Adipocyte (in vitro differentiated cells): ENCODE results near the gene CCDC160.
A peak's percentile ranks its signal among the peaks of the same experiment; 100 is the strongest.
"Not testable (repeated sequence)": the region's sequence is repeated elsewhere in the genome, so short reads cannot be mapped to it uniquely, and the experiment has no call there.

Experiments used
- DNase-seq: peaks from one replicate; pipeline ENCODE4 v3.0.0-alpha.2; 2015; ENCODE audit warnings: low read depth
- H3K27me3 ChIP-seq: replicated peaks from 2 replicates; pipeline ENCODE4 v1.7.0; 2013; ENCODE audit warnings: mild to moderate bottlenecking, low read length, moderate library complexity; ENCODE audit not compliant: control insufficient read depth, insufficient read depth
- H3K36me3 ChIP-seq: 2 replicates; pipeline ENCODE4 v1.7.0; 2013; ENCODE audit warnings: low read length, mild to moderate bottlenecking, moderate library complexity; ENCODE audit not compliant: control insufficient read depth, insufficient read depth, severe bottlenecking
- H3K4me1 ChIP-seq: 2 replicates; pipeline ENCODE4 v1.7.0; 2013; ENCODE audit warnings: mild to moderate bottlenecking, low read length, moderate library complexity; ENCODE audit not compliant: control insufficient read depth, insufficient read depth
- H3K4me3 ChIP-seq: 2 replicates; pipeline ENCODE4 v1.7.0; 2013; ENCODE audit warnings: mild to moderate bottlenecking, low read length, moderate library complexity
- H3K9ac ChIP-seq: 2 replicates; pipeline ENCODE4 v1.7.0; 2013; ENCODE audit warnings: mild to moderate bottlenecking, low read length, moderate library complexity
- H3K9me3 ChIP-seq: 2 replicates; pipeline ENCODE4 v1.7.0; 2013; ENCODE audit warnings: mild to moderate bottlenecking, low read length, moderate library complexity; ENCODE audit not compliant: control insufficient read depth

The CCDC160 gene

DNA sequence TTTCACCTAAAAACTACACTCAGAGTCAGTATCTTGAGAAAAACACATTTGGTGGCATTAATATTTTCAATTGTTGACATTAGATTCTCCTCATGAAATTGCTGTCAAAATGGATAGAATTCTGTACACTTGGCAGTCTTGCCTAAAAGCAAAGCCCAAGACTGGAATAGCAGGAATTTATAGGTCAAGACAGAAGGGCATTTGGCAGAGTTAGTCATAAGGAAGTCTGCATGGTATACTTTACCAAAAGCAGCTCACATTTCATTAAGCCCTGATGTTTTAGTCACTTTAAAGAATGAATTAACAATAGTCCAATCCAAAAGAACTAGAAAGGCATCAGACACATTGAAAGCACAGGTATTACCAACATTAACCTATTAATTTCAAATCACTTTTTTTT, 7.1 kb downstream of the CCDC160 start:
- H3K9me3 ChIP-seq = no peaks in the 10 kb centered on the region
- H3K36me3 ChIP-seq = no peaks in the 10 kb centered on the region
- H3K4me3 ChIP-seq = no peak overlapping the region
- peak; percentile 51 for DNase-seq
- no peak overlapping the region for H3K9ac ChIP-seq
- H3K27me3 ChIP-seq = peaks cover 17% of the 10 kb centered on the region
- H3K4me1 ChIP-seq = peaks cover 7% of the 10 kb centered on the region

DNA sequence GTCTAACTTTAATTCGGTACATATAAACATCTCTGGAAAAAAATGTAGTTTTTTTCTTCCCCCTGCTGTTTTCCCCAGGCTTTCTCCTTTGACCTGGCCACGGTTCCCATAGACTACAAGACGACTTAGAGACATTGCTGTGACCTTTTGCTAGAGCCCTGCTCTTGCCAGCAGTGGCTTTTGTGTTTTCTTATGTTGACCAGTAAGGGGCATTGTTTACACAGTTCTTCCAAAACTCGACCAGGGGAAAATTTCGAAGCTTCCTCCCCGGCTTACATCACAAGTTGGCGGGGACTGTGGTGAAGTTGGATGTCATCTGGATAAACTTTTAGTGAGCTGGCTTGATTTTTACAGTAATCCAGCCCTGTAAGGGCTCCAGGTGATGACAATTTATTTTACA, 9.3 kb downstream of the CCDC160 start:
- DNase-seq = no peak
- H3K4me1 ChIP-seq = peaks cover 7% of the 10 kb centered on the region

DNA sequence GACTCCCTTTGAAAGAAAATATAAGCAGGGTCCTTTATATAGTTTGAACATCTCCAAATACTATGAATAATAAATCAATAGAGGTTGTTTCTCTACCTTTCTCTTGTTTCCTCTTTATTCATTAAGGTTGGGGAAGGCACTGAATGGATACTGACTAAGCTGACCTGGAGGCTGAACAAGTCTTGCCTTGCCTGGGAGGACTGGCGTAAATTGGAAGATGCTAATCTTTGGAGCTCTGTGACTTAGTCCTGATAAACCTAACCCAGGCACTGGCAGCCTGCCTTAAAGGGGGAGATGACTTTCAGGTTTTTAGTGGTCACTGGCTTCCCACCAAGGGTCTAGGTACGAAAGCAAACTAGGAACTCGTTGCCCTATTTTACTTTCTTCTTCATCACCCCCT, 10.5 kb downstream of the CCDC160 start:
- no peak overlapping the region for H3K4me3 ChIP-seq
- H3K4me1 ChIP-seq = peaks cover 7% of the 10 kb centered on the region
- no peaks in the 10 kb centered on the region for H3K36me3 ChIP-seq
- H3K27me3 ChIP-seq = peaks cover 12% of the 10 kb centered on the region
- no peak for DNase-seq
- no peak overlapping the region for H3K9ac ChIP-seq
- no peaks in the 10 kb centered on the region for H3K9me3 ChIP-seq

More for the DNA sequence above, 9.3 kb downstream of the CCDC160 start:
- no peak overlapping the region for H3K9ac ChIP-seq
- H3K4me3 ChIP-seq = no peak overlapping the region
- H3K9me3 ChIP-seq = no peaks in the 10 kb centered on the region
- H3K27me3 ChIP-seq = peaks cover 9% of the 10 kb centered on the region
- no peaks in the 10 kb centered on the region for H3K36me3 ChIP-seq

DNA sequence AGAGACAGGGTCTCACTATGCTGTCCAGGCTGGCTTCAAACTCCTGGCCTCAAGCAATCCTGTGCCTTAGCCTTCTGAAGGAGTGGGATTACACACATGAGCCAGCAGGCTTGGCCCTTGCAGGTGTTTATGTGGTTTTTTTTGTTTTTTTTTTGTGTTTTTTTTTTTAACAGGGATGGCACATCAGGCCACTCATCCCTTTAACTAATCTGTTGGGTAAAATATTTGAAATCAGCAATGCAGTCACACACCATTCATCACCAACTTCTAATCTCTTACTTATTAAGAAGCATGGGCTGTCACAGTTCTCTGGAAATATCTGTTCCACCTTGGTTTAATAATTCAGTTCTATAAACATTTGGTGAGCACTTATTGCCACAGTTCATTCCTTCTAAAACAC, 12.3 kb downstream of the CCDC160 start:
- no peaks in the 10 kb centered on the region for H3K36me3 ChIP-seq
- peaks cover 17% of the 10 kb centered on the region for H3K27me3 ChIP-seq
- no peaks in the 10 kb centered on the region for H3K4me1 ChIP-seq
- H3K9ac ChIP-seq = no peak overlapping the region
- DNase-seq = no peak
- no peak overlapping the region for H3K4me3 ChIP-seq
- no peaks in the 10 kb centered on the region for H3K9me3 ChIP-seq

DNA sequence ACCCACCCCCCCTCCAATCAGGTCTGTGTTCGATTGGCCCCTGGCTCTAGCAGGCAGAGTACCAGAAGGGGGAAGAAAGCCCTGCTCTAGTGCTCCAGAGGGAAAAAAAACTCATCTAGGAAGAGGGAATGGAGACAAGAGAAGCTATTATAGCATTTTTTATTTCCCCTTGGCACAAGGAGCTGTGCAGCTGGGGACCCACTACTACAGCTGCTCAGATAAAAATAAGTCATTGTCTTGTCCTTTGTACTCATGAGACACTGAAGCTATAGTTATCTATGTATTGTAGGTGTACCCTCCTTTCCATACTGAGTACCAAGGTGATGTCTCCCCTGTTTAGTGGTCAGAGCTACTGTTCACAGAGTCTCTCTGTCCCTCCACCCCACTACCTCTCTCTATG, 14.3 kb downstream of the CCDC160 start:
- Histone ChIP-seq H3K9me3 (no peaks in the 10 kb centered on the region), H3K4me1 (no peaks in the 10 kb centered on the region), H3K4me3 (no peak overlapping the region), H3K27me3 (peaks cover 19% of the 10 kb centered on the region), H3K36me3 (no peaks in the 10 kb centered on the region), H3K9ac (no peak overlapping the region)
- no peak for DNase-seq

DNA sequence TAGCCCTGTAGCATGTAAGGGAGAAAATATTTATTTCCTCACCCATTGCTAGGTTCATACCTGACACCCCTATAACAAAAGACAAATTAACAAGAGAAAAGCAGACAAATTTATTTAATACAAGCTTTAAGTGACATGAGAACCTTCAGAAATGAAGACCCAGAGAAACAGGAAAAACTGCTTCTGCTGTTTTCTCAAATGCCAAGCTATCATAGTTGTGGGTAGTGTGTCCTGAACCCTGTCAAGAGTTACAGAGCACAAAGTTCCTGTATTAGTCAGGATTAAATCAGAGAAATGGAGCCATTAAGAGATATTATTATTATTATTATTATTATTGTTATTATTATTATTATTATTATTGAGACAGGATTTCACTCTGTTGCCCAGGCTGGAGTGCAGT, 17.5 kb downstream of the CCDC160 start:
- H3K36me3 ChIP-seq = no peaks in the 10 kb centered on the region
- H3K9me3 ChIP-seq = no peaks in the 10 kb centered on the region
- no peaks in the 10 kb centered on the region for H3K4me1 ChIP-seq
- peaks cover 15% of the 10 kb centered on the region for H3K27me3 ChIP-seq
- no peak for DNase-seq
- H3K9ac ChIP-seq = no peak overlapping the region
- no peak overlapping the region for H3K4me3 ChIP-seq

DNA sequence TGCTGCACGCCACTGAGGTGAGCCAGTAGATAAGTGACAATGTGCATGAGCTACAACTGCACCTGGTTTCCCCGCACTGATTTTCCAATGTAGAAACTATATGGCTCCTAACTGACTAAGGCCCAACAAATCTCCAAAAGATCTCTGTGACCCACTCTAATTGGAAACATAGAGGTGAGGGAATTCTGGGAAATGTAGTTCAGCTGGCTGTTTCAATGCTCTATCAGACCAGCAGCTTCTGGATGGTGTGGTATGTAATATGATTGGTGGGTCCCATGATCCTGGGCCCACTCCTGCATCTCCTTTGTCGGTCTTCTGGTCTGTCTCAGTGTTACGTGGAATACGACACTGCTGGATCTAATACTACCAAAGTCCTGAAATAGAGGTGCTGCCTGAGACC, 18.6 kb downstream of the CCDC160 start:
- Histone ChIP-seq H3K4me3 (no peak overlapping the region), H3K9me3 (no peaks in the 10 kb centered on the region), H3K4me1 (no peaks in the 10 kb centered on the region), H3K36me3 (no peaks in the 10 kb centered on the region), H3K9ac (no peak overlapping the region), H3K27me3 (peaks cover 15% of the 10 kb centered on the region)
- DNase-seq = no peak

DNA sequence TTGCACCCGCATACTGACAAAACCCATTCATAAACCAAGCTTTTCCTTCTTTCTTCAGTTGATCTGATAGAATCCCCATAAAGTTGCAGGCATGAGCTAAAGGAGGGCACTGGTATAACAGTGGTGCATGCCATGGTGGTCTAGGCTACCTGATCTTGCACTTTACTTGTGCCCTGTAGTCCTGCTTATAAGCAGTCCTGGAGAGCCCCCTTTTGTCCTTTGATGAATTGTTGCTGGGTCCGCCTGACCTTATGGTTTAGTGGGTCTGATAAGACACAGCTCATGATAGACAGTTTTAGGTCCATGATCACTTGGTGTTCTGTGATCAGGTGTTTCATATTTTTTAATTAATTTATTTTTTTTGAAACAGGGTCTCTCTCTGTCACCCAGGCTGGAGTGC, 19.7 kb downstream of the CCDC160 start:
- Histone ChIP-seq H3K9ac (no peak overlapping the region), H3K36me3 (no peaks in the 10 kb centered on the region), H3K27me3 (peaks cover 14% of the 10 kb centered on the region), H3K4me1 (no peaks in the 10 kb centered on the region), H3K4me3 (no peak overlapping the region), H3K9me3 (no peaks in the 10 kb centered on the region)
- DNase-seq = no peak

DNA sequence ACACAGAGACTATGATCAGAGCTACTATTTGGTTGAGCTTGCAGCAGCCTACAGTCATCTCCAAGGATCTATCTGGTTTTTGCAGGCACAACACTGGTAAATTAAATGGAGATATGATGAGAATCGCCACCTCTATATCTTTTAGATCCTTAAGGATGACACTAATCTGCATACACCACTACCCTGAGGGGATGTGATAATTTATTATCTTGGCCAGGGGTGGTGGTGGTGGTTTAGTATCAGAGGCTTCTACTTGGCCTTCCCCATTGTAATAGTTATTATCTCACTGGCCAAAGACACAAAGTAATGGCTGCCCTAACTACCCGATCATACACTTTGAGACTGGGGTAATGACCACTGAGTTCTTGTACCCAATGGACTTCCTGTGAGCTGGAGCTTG, 21.2 kb downstream of the CCDC160 start:
- H3K27me3 ChIP-seq = peaks cover 3% of the 10 kb centered on the region
- no peak overlapping the region for H3K9ac ChIP-seq
- H3K9me3 ChIP-seq = no peaks in the 10 kb centered on the region
- no peak overlapping the region for H3K4me3 ChIP-seq
- no peaks in the 10 kb centered on the region for H3K4me1 ChIP-seq
- no peaks in the 10 kb centered on the region for H3K36me3 ChIP-seq
- DNase-seq = no peak

DNA sequence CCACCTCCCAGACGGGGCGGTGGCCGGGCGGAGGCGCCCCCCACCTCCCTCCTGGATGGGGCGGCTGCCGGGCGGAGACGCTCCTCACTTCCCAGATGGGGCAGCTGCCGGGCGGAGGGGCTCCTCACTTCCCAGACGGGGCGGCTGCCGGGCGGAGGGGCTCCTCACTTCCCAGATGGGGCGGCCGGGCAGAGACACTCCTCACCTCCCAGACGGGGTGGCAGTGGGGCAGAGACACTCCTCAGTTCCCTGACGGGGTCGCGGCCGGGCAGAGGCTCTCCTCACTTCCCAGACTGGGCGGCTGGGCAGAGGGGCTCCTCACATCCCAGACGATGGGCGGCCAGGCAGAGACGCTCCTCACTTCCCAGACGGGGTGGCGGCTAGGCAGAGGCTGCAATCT, 49.0 kb downstream of the CCDC160 start:
- DNase-seq, H3K36me3 ChIP-seq, H3K4me3 ChIP-seq, H3K27me3 ChIP-seq, H3K4me1 ChIP-seq, H3K9ac ChIP-seq: not testable (repeated sequence)
- H3K9me3 ChIP-seq = peaks cover 12% of the 10 kb centered on the region

DNA sequence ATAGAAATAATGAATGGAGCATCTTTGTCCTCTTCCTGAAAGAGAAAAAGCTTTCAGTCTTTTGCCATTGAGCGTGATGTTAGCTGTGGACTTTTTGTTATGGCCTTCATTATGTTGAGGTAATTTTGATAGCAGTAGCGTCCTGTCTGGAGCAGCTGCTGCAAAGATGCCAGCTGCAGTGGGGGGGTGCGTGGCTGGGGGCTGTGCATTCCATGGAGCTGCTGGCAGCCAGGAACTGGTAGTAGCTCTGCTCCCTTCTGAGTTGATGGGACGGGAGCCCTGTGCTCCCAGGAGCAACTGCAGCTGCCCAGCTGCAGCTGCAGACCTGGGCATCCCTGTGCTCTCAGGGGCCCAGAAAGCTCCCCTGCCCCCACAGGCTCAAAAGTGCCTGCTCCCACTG, 50.4 kb downstream of the CCDC160 start:
- H3K27me3 ChIP-seq = no peaks in the 10 kb centered on the region
- H3K4me1 ChIP-seq = no peaks in the 10 kb centered on the region
- H3K9me3 ChIP-seq = peaks cover 12% of the 10 kb centered on the region
- H3K9ac ChIP-seq = no peak overlapping the region
- H3K4me3 ChIP-seq = no peak overlapping the region
- H3K36me3 ChIP-seq = no peaks in the 10 kb centered on the region
- no peak for DNase-seq

DNA sequence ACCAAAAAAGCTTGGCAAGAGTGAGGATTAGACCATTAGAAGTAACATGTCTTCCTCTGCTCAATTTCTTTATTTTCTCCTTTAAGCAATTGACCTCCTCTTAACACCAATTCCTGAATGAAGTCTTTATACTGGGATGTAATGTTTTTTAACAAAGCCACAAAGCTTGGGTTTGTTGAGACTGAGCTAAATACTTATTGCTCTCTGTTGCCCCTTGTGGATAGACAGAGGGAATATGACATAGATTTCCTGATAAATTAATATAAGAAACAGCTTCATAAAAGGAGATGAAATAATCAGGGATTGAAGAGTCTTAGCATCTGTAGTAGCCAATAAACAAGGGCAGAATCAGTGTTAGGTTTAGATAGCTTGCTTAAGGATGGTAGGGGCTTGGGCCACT, 57.6 kb downstream of the CCDC160 start:
- H3K9ac ChIP-seq = no peak overlapping the region
- peaks cover 5% of the 10 kb centered on the region for H3K27me3 ChIP-seq
- H3K4me1 ChIP-seq = no peaks in the 10 kb centered on the region
- peaks cover 17% of the 10 kb centered on the region for H3K9me3 ChIP-seq
- DNase-seq = peak; percentile 8
- no peaks in the 10 kb centered on the region for H3K36me3 ChIP-seq
- no peak overlapping the region for H3K4me3 ChIP-seq
